GM18951 (cell line): ENCODE measurements around the gene NCF4.

Experiments
- POLR2A ChIP-seq: IDR thresholded peaks from 4 replicates; pipeline ENCODE4 v1.6.1; 2011; ENCODE audit warnings: mild to moderate bottlenecking; ENCODE audit not compliant: insufficient read length, insufficient read depth; ENCODE audit errors: extremely low read depth
- in situ Hi-C: fragments of 300-500 bp; cut with MboI; formaldehyde crosslinking; loops from one replicate; pipeline ENCODE4 v1.12.0; 2022; ENCODE audit warnings: low sequenced_read_pairs, mixed read lengths, inconsistent platforms; ENCODE audit not compliant: unreplicated experiment

The NCF4 gene

DNA sequence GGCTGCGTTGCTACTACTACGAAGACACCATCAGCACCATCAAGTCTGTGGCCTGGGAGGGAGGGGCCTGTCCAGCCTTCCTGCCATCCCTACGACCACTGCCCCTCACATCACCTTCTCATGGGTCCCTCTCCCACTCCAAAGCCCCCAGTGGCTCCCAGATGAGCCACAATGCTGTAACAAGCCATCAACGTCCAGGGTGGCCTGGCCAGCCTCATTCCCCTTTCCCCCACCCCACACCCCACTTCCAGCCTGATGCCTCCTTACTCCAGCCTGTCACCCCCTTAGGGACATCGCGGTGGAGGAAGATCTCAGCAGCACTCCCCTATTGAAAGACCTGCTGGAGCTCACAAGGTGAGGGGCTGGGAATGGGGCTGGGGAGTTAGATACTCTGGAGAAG, 14.9 kb downstream of the NCF4 start:
- in situ Hi-C loops = no loop called here
- no peak for TF ChIP-seq POLR2A

DNA sequence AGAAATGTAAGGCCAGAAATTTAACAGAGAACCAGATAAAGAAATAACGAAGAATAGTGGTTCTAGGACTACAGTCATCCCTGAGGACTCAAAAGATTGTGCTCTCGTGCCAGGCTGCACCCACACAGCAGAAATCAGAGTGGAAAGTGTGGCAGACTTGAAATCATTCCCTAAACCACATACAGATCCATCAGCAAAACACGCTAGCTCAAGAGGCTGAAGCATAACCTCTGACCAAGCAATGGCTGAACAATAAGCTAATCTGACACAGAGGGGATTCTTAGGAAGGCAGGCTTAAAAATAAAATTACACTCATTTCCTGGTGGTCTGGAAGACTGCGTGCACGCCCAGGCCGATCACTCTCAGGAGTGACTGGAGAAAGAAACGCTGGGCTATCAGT, 19.0 kb downstream of the NCF4 start:
- TF ChIP-seq POLR2A = no peak
- in situ Hi-C loops = no loop called here

DNA sequence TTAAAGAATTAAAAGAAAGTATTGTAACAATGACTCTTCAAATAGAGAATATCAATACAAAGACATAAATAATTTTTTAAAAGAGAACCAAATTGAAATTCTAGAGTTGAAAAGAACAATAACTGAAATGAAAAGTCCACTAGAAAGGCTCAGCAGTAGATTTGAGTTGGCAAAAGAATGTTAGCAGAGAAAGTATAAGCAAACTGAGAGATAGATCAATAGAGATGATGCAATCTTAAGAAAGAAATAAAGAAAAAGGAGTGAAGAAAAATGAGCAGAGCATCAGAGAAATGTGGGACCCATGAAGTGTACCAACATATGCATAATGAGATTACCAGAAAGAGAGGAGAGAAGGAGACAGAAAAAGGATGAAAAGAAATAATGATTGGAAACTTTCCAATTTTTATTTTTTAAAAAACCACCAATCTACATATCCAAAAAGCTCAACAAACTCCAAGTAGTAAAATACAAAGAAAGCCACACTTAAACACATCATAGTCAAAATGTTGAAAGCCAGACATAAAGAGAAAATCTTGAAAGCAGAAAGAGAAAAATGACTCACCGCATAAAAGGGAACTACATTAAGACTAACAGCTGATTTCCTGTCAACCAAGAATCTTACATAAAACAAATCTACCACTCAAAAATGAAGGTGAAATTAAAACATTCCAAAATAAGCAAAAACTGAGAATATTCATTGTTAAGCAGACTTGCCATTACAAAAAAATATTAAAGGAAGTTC, 20.9 kb downstream of the NCF4 start:
- no peak for TF ChIP-seq POLR2A
- in situ Hi-C loops = no loop called here

DNA sequence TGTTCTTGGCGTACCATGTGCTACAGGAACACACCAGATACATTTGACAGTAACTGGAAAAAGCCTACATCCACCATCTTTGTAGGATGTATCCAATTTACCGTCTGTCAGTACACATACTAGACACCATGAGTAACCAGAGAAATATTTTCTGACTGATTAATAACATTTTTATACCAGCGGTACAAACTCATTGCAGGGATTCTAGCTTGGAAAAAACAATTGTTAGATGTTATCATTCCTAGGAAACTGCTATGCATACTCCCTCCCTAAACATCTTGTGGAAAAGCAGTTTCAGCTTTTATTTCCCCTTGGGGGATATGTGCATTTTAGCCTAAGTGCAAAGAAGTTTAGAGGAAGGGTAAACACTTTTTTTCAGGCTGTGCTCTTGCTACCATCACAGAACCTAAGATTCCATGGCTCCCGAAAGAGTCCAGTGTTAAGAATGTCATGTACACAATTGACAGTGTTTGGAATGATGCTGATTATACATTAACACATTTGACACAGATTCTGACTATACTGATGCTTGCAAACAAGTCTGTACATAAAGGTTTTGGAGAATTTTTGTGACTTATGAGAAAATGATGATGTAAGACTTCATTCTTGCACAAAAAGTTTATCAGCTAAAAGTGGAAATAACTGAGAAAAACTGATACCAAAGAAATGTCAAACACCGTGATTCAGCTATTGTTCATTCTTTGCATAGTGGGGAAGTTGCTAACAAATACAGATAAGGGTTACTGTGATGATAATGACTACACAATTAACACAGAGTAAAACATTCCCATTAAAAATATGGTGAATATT, 23.7 kb downstream of the NCF4 start:
- in situ Hi-C loops = no loop called here
- TF ChIP-seq POLR2A = no peak

DNA sequence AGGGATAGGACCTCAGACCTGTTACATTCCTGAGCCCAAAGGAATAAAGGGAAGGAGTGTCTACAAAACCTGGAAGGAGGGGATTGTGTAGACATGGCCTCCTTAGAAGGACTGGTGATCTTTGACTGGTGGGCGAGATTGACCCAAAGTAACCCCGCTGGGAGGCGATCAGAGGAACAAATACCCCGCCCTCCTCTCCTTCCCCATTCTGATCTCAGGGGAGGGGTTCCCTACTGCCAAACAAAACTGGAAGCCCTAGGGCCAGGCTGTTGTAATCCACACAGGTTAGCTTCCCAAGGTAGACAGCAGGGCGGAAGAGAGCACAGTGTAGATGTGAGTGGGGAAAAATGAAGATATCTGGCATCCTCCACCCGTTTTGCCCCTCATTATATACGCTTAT, 24.7 kb downstream of the NCF4 start:
- no peak for TF ChIP-seq POLR2A
- in situ Hi-C loops = no loop called here

DNA sequence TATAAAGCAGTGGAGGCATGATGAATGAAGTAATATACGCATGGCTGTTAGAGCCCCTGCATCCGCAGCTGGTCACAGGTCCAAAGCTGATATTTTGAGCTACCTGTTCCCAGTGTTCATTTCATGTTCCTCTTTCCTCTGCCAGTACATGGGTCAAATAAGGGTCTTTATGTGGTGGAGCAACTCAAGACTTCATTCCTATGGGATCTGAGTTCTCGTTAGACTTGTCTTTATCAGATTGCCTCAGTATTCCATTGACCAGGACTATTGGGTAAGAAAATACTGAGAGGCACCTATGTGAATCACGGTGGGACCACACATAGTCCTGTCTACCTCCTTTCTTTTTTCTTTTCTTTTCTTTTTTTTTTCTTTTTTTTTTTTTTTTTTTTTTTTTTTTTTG, 25.2 kb downstream of the NCF4 start:
- in situ Hi-C loops = no loop called here
- TF ChIP-seq POLR2A = no peak

DNA sequence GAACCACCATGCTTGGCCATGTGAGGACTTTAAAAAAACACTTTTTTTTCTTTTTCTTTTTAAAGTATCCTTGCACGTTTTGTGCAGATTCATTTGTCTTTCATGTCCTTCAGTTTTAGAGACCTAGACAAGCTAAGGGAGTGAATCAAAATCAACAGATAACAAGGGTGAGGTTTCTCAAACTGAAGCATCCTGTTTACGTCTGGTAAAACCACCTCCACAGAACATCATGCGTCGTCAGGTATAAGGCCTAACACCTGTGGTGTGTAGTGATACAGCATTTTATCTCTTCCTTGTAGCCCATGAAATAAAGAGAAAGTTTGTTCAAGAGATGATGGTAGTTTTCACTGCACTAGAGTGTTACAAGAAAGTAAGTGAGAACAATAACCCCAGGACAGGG, 26.4 kb downstream of the NCF4 start:
- no peak for TF ChIP-seq POLR2A
- in situ Hi-C loops = no loop called here

DNA sequence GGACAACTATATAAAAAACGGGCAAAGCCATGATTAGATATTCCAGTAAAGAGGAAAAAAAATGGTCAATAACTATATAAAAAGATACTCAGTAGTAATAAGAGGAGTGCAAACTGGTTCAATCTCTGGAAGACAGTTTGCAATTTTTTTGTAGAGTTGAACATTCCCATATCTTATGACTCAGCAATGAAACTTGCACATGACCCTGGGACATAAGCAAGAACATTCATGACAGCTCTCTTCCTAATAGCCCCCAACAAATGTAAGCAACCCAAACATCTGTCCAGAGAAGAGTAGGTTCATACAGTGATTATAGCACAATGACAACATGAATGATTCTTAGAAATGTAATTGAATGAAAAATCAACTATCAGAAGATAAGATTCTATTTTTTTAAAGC, 30.8 kb downstream of the NCF4 start:
- no peak for TF ChIP-seq POLR2A
- in situ Hi-C loops = no loop called here

DNA sequence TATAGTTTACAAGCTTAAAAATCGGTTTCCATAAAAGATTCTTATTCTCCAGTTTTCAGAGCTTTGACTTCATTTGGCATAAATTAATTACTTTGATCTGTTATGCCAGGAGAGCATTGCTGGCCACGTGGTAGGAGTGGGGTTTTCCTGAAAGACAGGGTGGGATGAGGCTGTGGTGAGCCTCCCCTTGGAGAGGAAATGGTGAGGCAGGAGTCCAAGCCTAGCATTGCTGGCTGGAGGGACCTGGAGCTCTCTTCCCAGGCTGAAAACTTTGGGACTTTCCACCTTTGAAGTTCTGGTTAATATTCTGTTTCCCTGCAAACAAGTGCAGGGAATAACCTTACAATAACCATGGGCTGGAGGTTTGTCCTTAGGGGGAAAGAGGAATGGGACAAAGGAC, 31.5 kb downstream of the NCF4 start:
- in situ Hi-C loops = no loop called here
- TF ChIP-seq POLR2A = no peak

DNA sequence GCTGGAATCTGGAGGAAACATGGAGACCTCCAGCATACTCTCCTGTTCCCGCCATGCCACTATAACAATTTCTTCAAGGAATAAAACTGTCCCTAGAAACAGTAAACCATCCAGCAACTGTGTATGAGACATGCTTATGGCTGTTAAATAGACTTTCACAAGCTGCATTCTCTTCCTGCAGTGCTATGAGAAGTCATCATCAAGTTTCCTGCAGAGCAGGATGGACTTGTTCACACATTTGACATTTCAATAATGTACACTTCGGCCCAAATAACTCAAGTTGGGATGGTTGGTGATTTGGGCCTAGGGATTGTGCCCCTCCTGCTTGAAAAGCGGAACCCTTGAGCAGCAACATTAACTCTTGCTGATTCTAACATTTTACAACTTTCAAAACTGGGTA, 32.5 kb downstream of the NCF4 start:
- TF ChIP-seq POLR2A = no peak
- in situ Hi-C loops = no loop called here

DNA sequence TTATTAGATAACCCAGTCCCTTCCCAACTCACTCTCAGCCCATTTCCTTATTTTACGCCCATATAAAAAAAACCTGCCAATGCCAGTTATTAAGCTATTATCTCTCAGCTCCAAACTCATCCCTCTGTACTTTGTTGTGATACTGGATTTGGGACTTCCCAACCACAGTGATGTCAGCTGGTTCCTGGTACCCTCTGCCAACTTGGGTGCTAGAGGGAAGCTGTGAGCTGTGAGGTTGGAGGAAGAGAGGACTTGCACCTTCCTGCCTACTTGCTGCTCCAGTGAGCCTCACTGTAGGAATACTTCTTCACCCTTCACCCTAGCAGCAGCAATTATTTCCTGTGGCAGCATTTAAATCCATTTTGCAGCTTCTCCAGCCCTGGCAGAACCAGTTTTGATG, 33.5 kb downstream of the NCF4 start:
- in situ Hi-C loops = no loop called here
- TF ChIP-seq POLR2A = no peak

DNA sequence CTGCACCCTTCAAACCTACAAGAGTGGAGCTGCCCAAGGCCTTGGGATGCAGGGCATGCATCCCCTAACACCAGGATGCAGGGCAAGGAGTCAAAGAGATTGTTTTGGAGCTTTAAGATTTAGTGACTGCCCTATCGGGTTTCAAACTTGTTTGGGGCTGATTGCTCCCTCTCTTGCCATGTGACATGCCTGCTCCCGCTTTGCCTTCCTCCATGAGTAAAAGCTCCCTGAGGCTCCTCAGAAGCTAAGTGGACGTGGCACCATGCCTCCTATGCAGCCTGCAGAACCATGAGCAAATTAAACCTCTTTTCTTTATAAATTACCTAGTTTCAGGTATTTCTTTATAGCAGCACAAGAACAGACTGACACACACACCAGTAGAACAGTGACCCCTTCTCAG, 36.8 kb downstream of the NCF4 start:
- in situ Hi-C loops = no loop called here
- no peak for TF ChIP-seq POLR2A

DNA sequence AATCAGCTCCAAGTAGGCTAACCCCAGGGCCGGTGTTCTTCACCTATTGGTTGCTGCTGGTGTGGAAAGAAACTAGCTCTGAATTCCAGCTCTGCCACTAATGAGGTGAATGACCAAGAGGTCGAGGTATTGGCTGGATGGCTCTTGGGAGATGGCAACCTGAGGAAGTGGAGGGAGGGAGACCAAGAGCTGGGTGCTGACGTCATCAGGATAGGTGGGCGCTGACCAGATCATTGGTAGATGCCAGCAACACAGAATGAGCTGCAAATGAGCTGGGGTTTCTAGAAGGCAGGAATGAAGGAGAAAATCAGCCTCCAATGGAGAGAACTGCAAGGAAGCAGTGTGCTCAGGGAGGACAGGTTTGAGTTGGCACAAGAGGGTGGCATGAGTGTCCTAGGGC, 37.9 kb downstream of the NCF4 start:
- no peak for TF ChIP-seq POLR2A

DNA sequence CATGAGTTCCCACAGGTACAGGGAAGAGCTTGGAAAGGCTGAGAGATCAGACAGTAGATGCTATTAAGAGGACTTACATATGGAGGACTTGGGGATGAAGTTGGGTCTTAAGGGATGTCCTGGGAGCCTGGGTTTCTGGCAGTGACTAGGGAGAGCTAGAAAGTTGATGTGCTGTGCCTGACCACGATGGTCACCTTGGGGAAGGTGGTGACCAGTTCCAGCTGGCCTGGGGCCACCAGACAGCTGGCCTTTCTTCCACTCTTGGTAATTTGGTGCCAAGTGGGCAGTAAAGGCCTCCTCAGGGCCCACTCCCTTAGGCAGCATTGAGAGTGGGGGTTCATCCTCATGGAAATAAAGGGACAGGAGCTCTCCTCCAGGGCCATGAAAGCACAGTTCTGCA, 38.7 kb downstream of the NCF4 start:
- in situ Hi-C loops = no loop called here
- no peak for TF ChIP-seq POLR2A

More for the DNA sequence above, 37.9 kb downstream of the NCF4 start:
- in situ Hi-C loops = no loop called here
